Uterus (tissue), 4 donors: ENCODE data around the gene TLE6. TPM values are rescaled to one million over a fixed set of nuclear protein-coding genes. Genes with fewer than 3 reads are reported as not detected.

Experiments
- DNase-seq, 2 donors: peaks; one replicate each; pipeline ENCODE4 v3.0.0-alpha.2; 2019 to 2020
- H3K27ac ChIP-seq, 2 donors: fragments of 200-600 bp; sonication (generic); 1 replicate in 1 of 2; 2 replicates in 1 of 2; pipeline ENCODE4 v1.5.1; 2016 to 2018
- H3K27me3 ChIP-seq, 2 donors: fragments of 200-600 bp; sonication (generic); one replicate each; pipeline ENCODE4 v1.5.1; 2018 to 2019; ENCODE audit warnings: control low read depth in 1 of 2
- H3K36me3 ChIP-seq, 2 donors: fragments of 200-600 bp; sonication (generic); one replicate each; pipeline ENCODE4 v1.5.1; 2019; ENCODE audit warnings: control low read depth in 1 of 2
- H3K4me1 ChIP-seq, 2 donors: fragments of 200-600 bp; sonication (generic); one replicate each; pipeline ENCODE4 v1.5.1; 2018 to 2019; ENCODE audit warnings: control low read depth in 1 of 2
- H3K4me3 ChIP-seq, 2 donors: fragments of 200-600 bp; sonication (generic); 1 replicate in 1 of 2; 2 replicates in 1 of 2; pipeline ENCODE4 v1.5.1; 2018 to 2019; ENCODE audit warnings: mild to moderate bottlenecking in 1 of 2
- H3K9me3 ChIP-seq, 2 donors: fragments of 200-600 bp; sonication (generic); one replicate each; pipeline ENCODE4 v1.5.1; 2019; ENCODE audit warnings: control low read depth in 1 of 2
- CTCF ChIP-seq, 4 experiments: fragments of 200-600 bp in 2 of 4; fragments of 450-650 bp in 2 of 4; sonication (generic) in 2 of 4; IDR thresholded peaks; one replicate each; pipeline ENCODE4 v1.5.1; 2016 to 2019; ENCODE audit warnings: antibody characterized with exemption in 4 of 4, mild to moderate bottlenecking in 2 of 4, moderate library complexity in 1 of 4
- POLR2A ChIP-seq, 2 donors: fragments of 450-650 bp; IDR thresholded peaks; one replicate each; pipeline ENCODE4 v1.6.1; 2016; ENCODE audit warnings: antibody characterized with exemption in 2 of 2, mild to moderate bottlenecking in 1 of 2, moderate library complexity in 1 of 2
- intact Hi-C: fragments of 100-400 bp; cut with DNase I; formaldehyde crosslinking; loops from one replicate; pipeline ENCODE4 v1.15.1; 2023; ENCODE audit warnings: low total_unique reads
- total RNA-seq, 4 donors: library from RNA; depleted of rRNA in 3 of 4; stranded (reverse); fragments of >200 nt in 3 of 4; gene quantifications; one replicate each; pipeline versions ENCODE4 v1.1.0 to v1.2.4, GENCODE V29; 2014 to 2023
- donor health status: DM: yes; HTN: yes; CAD: no.

Gene TLE6
- total RNA-seq, 4 donors from 2014 or later = 0.46 to 3.5 (median 1.1) TPM; not detected in 1

GRCh38 chr19:2981898-2982297 lies 4.5 kb downstream of the TLE6 start:
- TF ChIP-seq POLR2A (IDR thresholded peaks at IDR 0.05) (no peak), CTCF (IDR thresholded peaks at IDR 0.05) (no peak)
- H3K4me3 ChIP-seq = no peak overlapping the region
- H3K27me3 ChIP-seq = no peaks in the 10 kb centered on the region
- H3K36me3 ChIP-seq = no peaks in the 10 kb centered on the region
- H3K9me3 ChIP-seq = no peaks in the 10 kb centered on the region
- peaks cover 6 to 11% of the 10 kb centered on the region in 2 donors for H3K4me1 ChIP-seq
- DNase-seq = no peak
- intact Hi-C loops = no loop called here
- H3K27ac ChIP-seq = peak overlapping the region; percentile 93 to 95

DNA sequence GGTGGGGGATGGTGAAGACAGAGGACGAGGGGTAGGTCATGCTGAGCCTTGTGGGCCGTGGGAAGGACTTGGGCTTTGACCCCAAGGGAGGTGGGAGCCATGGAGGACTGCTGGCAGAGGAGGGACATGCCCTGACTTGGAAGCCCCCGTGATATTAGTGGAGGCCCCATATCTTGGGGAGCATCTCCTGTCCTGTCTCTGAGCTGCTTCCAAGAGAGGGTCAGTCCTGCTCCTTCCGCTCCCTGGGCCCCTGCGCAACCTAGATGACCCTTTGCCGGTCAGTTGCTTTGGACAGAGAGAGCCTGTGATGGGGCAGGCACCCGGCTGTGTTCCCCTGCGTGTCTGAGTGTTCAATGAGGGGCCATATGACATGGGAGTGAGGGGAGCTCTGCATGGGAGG lies 5.2 kb downstream of the TLE6 start:
- Histone ChIP-seq H3K4me3 (no peak overlapping the region), H3K27me3 (no peaks in the 10 kb centered on the region)

GRCh38 chr19:2982983-2983350 lies 5.6 kb downstream of the TLE6 start:
- peaks cover 5 to 10% of the 10 kb centered on the region in 2 donors for H3K4me1 ChIP-seq
- DNase-seq = peak; percentile 91 to 98
- no peaks in the 10 kb centered on the region for H3K27me3 ChIP-seq
- H3K4me3 ChIP-seq = peak overlapping the region; percentile 19 to 30
- intact Hi-C loops = no loop called here
- no peaks in the 10 kb centered on the region for H3K9me3 ChIP-seq
- H3K27ac ChIP-seq = peak overlapping the region; percentile 93 to 95
- TF ChIP-seq CTCF (IDR thresholded peaks at IDR 0.05) = no peak
- TF ChIP-seq POLR2A (IDR thresholded peaks at IDR 0.05) = no peak
- no peaks in the 10 kb centered on the region for H3K36me3 ChIP-seq

More for the DNA sequence above, 5.2 kb downstream of the TLE6 start:
- TF ChIP-seq POLR2A (IDR thresholded peaks at IDR 0.05) = no peak
- TF ChIP-seq CTCF (IDR thresholded peaks at IDR 0.05) = no peak
- no peaks in the 10 kb centered on the region for H3K9me3 ChIP-seq
- peaks cover 5 to 10% of the 10 kb centered on the region in 2 donors for H3K4me1 ChIP-seq
- H3K36me3 ChIP-seq = no peaks in the 10 kb centered on the region
- DNase-seq = no peak
- intact Hi-C loops = no loop called here
- peak overlapping the region; percentile 93 to 95 for H3K27ac ChIP-seq

DNA sequence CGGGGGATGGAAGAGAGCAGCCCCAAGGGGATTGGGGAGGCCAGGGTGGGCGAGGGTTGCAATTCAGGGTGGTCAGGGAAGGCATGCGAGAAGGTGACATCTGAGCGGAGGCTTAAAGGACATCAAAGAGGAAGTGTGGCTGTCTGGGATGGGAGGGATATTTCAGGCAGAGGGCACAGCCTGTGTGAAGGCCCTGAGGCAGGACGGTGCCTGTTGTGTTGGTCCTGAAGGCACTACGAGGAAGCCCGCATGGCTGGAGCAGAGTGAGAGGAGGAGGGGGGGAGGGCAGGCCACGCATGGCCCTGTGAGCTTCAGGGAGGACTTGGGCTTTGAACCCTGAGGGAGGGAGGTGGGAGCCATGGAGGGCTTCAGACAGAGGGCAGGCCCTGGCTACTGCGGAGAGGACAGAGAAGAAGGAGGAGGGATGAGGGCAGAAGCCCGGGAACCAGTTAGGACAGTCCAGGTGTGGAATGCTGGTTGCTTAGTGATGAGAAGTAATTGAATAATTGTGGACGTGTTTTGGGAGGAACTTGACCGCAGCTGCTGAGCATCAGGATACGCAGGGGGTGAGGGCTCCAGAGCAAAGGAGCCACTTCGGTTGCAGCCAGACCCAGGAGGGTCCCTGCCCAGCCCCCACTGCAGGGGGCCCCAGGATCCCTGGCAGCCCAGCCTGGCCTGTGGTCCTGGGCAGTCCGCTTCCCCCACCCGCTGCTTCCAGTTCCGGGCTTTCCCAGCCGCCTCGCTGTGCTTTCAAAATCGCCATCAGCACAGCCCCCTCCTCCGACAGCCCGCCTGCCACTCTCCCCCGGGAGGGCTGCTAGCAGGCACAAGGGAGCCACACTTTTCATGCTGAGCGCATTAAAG lies 6.2 kb downstream of the TLE6 start:
- no peaks in the 10 kb centered on the region for H3K27me3 ChIP-seq
- TF ChIP-seq POLR2A (IDR thresholded peaks at IDR 0.05) (peak in 1 of 2 donors; percentile 34), CTCF (IDR thresholded peaks at IDR 0.05) (peak in 1 of 4 experiments; percentile 31)
- peak; percentile 77 to 81 for DNase-seq
- peak overlapping the region; percentile 93 to 95 for H3K27ac ChIP-seq
- peak overlapping the region; percentile 19 to 30 for H3K4me3 ChIP-seq
- intact Hi-C loops = no loop called here
- H3K36me3 ChIP-seq = no peaks in the 10 kb centered on the region
- H3K4me1 ChIP-seq = peaks cover 5 to 10% of the 10 kb centered on the region in 2 donors
- no peaks in the 10 kb centered on the region for H3K9me3 ChIP-seq

GRCh38 chr19:2984215-2984528 lies 6.8 kb downstream of the TLE6 start:
- DNase-seq = no peak
- Histone ChIP-seq H3K36me3 (no peaks in the 10 kb centered on the region), H3K9me3 (no peaks in the 10 kb centered on the region), H3K4me3 (peak overlapping the region; percentile 19 to 30), H3K4me1 (peaks cover 5 to 10% of the 10 kb centered on the region in 2 donors), H3K27ac (peak overlapping the region; percentile 93 to 95), H3K27me3 (no peaks in the 10 kb centered on the region)
- intact Hi-C loops = no loop called here
- TF ChIP-seq CTCF (IDR thresholded peaks at IDR 0.05) (no peak), POLR2A (IDR thresholded peaks at IDR 0.05) (no peak)
